Fibroblast of lung (primary cell): ENCODE data around the gene KLK4.

ENCODE experiments used
- EZH2 ChIP-seq: IDR thresholded peaks from 2 replicates; pipeline ENCODE4 v1.5.1; 2012; ENCODE audit warnings: low read length, control low read depth, mild to moderate bottlenecking; ENCODE audit errors: missing control alignments
- TF ChIP-seq, protein P1 (sequence below), 2 donors: IDR thresholded peaks in 1 of 2; conservative IDR thresholded peaks in 1 of 2; 1 replicate in 1 of 2; 2 replicates in 1 of 2; pipeline ENCODE4 v1.5.1; 2011 to 2012; ENCODE audit warnings: low read length in 2 of 2, control low read depth in 1 of 2, inconsistent platforms in 1 of 2, low read depth in 1 of 2, mild to moderate bottlenecking in 1 of 2

DNA sequence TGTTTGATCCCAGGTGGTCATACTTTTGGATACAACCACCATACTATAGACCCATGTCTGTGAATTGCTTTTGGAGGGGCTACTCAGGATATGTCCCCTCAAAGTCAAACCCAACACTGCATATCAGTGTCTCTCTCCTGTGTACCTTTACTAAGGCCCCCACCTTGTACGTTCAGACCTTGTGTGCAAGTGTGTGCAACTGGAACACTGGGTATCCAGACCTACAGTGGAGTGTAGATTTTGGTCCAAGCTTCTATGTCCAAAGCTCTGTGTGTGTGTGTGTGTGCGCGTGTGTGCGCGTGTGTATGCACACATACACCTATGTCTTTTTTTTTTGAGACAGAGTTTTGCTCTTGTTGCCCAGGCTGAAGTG lies 20.0 kb downstream of the KLK4 start:
- TF ChIP-seq, protein P1, sequence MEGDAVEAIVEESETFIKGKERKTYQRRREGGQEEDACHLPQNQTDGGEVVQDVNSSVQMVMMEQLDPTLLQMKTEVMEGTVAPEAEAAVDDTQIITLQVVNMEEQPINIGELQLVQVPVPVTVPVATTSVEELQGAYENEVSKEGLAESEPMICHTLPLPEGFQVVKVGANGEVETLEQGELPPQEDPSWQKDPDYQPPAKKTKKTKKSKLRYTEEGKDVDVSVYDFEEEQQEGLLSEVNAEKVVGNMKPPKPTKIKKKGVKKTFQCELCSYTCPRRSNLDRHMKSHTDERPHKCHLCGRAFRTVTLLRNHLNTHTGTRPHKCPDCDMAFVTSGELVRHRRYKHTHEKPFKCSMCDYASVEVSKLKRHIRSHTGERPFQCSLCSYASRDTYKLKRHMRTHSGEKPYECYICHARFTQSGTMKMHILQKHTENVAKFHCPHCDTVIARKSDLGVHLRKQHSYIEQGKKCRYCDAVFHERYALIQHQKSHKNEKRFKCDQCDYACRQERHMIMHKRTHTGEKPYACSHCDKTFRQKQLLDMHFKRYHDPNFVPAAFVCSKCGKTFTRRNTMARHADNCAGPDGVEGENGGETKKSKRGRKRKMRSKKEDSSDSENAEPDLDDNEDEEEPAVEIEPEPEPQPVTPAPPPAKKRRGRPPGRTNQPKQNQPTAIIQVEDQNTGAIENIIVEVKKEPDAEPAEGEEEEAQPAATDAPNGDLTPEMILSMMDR (conservative IDR thresholded peaks at IDR 0.05 in 1 of 2, IDR thresholded peaks at IDR 0.05 in 1 of 2; ENCODE audit: low read depth in 1 of 2, low read length in 2 of 2) = no peak
- no peak for TF ChIP-seq EZH2
